ENCODE data around the gene SLCO2A1. TPM values are rescaled to one million over a fixed set of nuclear protein-coding genes. Genes with fewer than 3 reads are reported as not detected.

The SLCO2A1 gene
- total RNA-seq, 1 donor from 2014 or later: 0.33 TPM

- TF ChIP-seq, protein P1, sequence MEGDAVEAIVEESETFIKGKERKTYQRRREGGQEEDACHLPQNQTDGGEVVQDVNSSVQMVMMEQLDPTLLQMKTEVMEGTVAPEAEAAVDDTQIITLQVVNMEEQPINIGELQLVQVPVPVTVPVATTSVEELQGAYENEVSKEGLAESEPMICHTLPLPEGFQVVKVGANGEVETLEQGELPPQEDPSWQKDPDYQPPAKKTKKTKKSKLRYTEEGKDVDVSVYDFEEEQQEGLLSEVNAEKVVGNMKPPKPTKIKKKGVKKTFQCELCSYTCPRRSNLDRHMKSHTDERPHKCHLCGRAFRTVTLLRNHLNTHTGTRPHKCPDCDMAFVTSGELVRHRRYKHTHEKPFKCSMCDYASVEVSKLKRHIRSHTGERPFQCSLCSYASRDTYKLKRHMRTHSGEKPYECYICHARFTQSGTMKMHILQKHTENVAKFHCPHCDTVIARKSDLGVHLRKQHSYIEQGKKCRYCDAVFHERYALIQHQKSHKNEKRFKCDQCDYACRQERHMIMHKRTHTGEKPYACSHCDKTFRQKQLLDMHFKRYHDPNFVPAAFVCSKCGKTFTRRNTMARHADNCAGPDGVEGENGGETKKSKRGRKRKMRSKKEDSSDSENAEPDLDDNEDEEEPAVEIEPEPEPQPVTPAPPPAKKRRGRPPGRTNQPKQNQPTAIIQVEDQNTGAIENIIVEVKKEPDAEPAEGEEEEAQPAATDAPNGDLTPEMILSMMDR (conservative IDR thresholded peaks at IDR 0.05): no peak
- H3K4me3 Mint-ChIP-seq: no peak overlapping the region
- H3K4me1 Mint-ChIP-seq: no peaks in the 10 kb centered on the region
- DNase-seq (ENCODE audit: low read depth, low spot score): no peak
- H3K27me3 Mint-ChIP-seq (ENCODE audit: low read depth): no peaks in the 10 kb centered on the region
- peaks cover 10% of the 10 kb centered on the region for H3K9me3 Mint-ChIP-seq
- H3K36me3 Mint-ChIP-seq (ENCODE audit: low read depth): peaks cover 8% of the 10 kb centered on the region
- H3K27ac Mint-ChIP-seq (ENCODE audit: unreplicated experiment): peak overlapping the region; percentile 53
Measured at GRCh38 chr3:134048278-134048996, 18.7 kb upstream of the SLCO2A1 start.

DNA sequence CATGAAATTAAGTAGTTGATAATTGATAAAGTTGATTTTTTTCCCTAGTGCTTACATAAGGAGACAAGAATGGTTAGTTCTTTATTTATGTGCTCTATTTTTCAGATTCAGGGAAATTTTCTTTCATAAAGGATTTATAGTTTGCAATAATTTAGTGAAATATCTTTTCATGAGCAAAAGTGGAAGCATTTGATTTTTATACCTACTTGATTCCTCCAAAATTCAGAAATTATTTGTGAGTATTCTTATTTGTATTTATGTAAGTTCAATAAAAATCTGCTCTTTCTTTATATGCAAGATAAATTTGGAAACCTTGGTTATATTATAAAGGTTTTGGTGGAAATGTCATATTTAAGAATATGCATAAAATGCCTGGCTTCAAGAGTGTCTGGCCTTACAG lies 14.7 kb upstream of the SLCO2A1 start:
- TF ChIP-seq, protein P1 (conservative IDR thresholded peaks at IDR 0.05): no peak
- no peak overlapping the region for H3K27ac Mint-ChIP-seq (ENCODE audit: unreplicated experiment)
- no peak overlapping the region for H3K4me3 Mint-ChIP-seq
- H3K36me3 Mint-ChIP-seq (ENCODE audit: low read depth): peaks cover 14% of the 10 kb centered on the region
- H3K27me3 Mint-ChIP-seq (ENCODE audit: low read depth): no peaks in the 10 kb centered on the region
- peaks cover 15% of the 10 kb centered on the region for H3K9me3 Mint-ChIP-seq
- no peak for DNase-seq (ENCODE audit: low read depth, low spot score)
- no peaks in the 10 kb centered on the region for H3K4me1 Mint-ChIP-seq

DNA sequence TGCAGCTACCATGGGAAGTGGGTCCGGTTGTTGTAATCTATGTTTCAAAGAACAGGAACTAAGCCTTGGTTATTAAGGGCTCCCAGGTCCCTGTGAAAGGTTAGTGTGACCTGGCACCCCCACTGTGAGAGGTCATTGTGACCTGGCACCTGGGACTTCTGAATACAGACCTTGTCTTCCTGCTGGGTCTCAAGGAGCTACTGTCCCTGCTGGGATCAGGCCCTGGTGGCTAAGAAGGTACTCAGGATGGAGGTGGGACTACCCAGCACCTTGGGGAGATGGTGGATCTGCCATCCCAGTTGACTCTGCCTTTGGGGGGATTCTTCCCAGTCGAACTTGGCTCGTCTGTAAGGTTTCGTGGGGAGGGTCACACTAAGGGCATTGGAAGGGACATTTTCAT lies 10.3 kb upstream of the SLCO2A1 start:
- Mint-ChIP-seq H3K9me3 (peaks cover 4% of the 10 kb centered on the region), H3K27me3 (ENCODE audit: low read depth) (no peaks in the 10 kb centered on the region), H3K4me3 (no peak overlapping the region), H3K36me3 (ENCODE audit: low read depth) (peaks cover 5% of the 10 kb centered on the region), H3K4me1 (no peaks in the 10 kb centered on the region), H3K27ac (ENCODE audit: unreplicated experiment) (no peak overlapping the region)
- TF ChIP-seq, protein P1 (conservative IDR thresholded peaks at IDR 0.05): no peak
- no peak for DNase-seq (ENCODE audit: low read depth, low spot score)

DNA sequence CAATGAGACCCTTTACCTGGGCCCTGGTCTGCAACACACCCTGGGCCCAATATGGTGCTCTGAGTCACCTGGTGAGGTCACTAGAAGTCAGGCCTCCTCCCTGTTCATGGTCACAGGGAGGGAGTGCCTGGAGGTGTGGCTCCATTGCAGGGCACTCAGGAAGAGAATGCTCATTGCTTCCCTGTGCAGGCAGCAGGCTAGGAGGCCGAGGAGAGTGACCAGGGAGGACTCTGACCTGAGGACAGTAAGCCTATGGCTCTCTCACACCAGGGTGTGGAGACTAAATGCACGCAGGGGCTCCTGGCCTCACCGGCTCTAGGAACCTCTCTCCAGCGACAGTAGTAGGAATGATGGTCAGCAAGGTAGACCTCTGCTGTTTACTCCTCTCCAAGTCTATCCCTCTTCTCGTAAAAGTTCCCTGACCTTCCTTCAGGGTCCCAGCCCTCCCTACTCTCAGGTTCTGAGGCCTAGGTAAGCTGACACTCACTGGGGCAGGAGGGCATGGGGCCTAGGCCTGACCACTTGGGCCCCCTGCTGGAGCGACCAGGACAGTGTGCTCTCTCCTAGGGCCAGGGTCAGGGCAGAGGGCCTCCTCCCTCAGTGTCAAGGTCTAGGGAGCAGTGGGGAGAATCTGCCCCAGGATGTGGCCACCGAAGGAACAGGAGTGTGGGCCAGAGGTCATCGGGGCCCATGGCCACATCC lies 9.6 kb upstream of the SLCO2A1 start:
- H3K4me1 Mint-ChIP-seq: no peaks in the 10 kb centered on the region
- peaks cover 5% of the 10 kb centered on the region for H3K36me3 Mint-ChIP-seq (ENCODE audit: low read depth)
- DNase-seq (ENCODE audit: low read depth, low spot score): no peak
- H3K4me3 Mint-ChIP-seq: no peak overlapping the region
- H3K27me3 Mint-ChIP-seq (ENCODE audit: low read depth): no peaks in the 10 kb centered on the region
- H3K27ac Mint-ChIP-seq (ENCODE audit: unreplicated experiment): no peak overlapping the region
- peaks cover 4% of the 10 kb centered on the region for H3K9me3 Mint-ChIP-seq
- TF ChIP-seq, protein P1 (conservative IDR thresholded peaks at IDR 0.05): no peak

- Mint-ChIP-seq H3K27ac (ENCODE audit: unreplicated experiment) (no peak overlapping the region), H3K27me3 (ENCODE audit: low read depth) (no peaks in the 10 kb centered on the region), H3K9me3 (peaks cover 4% of the 10 kb centered on the region), H3K4me1 (no peaks in the 10 kb centered on the region), H3K36me3 (ENCODE audit: low read depth) (peaks cover 5% of the 10 kb centered on the region), H3K4me3 (no peak overlapping the region)
- no peak for DNase-seq (ENCODE audit: low read depth, low spot score)
- TF ChIP-seq, protein P1 (conservative IDR thresholded peaks at IDR 0.05): no peak
Measured at GRCh38 chr3:134038716-134039115, 9.0 kb upstream of the SLCO2A1 start.

All from neural crest cell (in vitro differentiated cells).